Osteoblast (primary cell): ENCODE data around the gene CLK3. TPM values are rescaled to one million over a fixed set of nuclear protein-coding genes. Genes with fewer than 3 reads are reported as not detected.

Source experiments
- DNase-seq: peaks from one replicate; pipeline ENCODE4 v3.0.0; 2011; ENCODE audit warnings: low spot score, mixed read lengths; ENCODE audit not compliant: insufficient read length; ENCODE audit errors: missing footprints
- H2AFZ ChIP-seq: 2 replicates; pipeline ENCODE4 v1.6.0; 2011; ENCODE audit warnings: mild to moderate bottlenecking, low read length
- H3K27ac ChIP-seq: 2 replicates; pipeline ENCODE4 v1.5.1; 2011; ENCODE audit warnings: mild to moderate bottlenecking, low read depth, low read length, moderate library complexity
- H3K27me3 ChIP-seq: 2 replicates; pipeline ENCODE4 v1.6.0; 2012; ENCODE audit warnings: mild to moderate bottlenecking, control low read depth, inconsistent platforms, low read length, moderate library complexity; ENCODE audit not compliant: insufficient read depth
- H3K36me3 ChIP-seq: 2 replicates; pipeline ENCODE4 v1.5.1; 2011; ENCODE audit warnings: mild to moderate bottlenecking, low read length, control low read depth, moderate library complexity; ENCODE audit not compliant: insufficient read depth
- H3K4me1 ChIP-seq: 2 replicates; pipeline ENCODE4 v1.5.1; 2011; ENCODE audit warnings: mild to moderate bottlenecking, low read length, control low read depth, moderate library complexity; ENCODE audit not compliant: insufficient read depth
- H3K4me2 ChIP-seq: 2 replicates; pipeline ENCODE4 v1.6.0; 2011; ENCODE audit warnings: mild to moderate bottlenecking, low read length; ENCODE audit not compliant: insufficient read depth
- H3K4me3 ChIP-seq: fragments of 200-600 bp; sonication (generic); 3 replicates; pipeline ENCODE4 v1.5.1; 2012; ENCODE audit warnings: mild to moderate bottlenecking, low read length, inconsistent platforms; ENCODE audit not compliant: insufficient read depth
- H3K79me2 ChIP-seq: 2 replicates; pipeline ENCODE4 v1.6.0; 2012; ENCODE audit warnings: mild to moderate bottlenecking, low read length, control low read depth, inconsistent platforms; ENCODE audit not compliant: insufficient read depth
- H3K9me3 ChIP-seq: 2 replicates; pipeline ENCODE4 v1.5.1; 2011; ENCODE audit warnings: low read depth, low read length, control low read depth
- H4K20me1 ChIP-seq: 2 replicates; pipeline ENCODE4 v1.6.0; 2012; ENCODE audit warnings: mild to moderate bottlenecking, low read length, control low read depth; ENCODE audit not compliant: insufficient read depth
- CTCF ChIP-seq: IDR thresholded peaks from 2 replicates; pipeline ENCODE4 v1.5.1; 2011; ENCODE audit warnings: mild to moderate bottlenecking, low read depth, low read length, moderate library complexity; ENCODE audit errors: extremely low read depth
- total RNA-seq: library from RNA; depleted of rRNA; stranded (reverse); fragments of >200 nt; gene quantifications from 2 replicates; pipeline ENCODE4 v1.2.3, GENCODE V29; 2012

CLK3 gene
- total RNA-seq, 1 donor = 47.0 TPM

DNA sequence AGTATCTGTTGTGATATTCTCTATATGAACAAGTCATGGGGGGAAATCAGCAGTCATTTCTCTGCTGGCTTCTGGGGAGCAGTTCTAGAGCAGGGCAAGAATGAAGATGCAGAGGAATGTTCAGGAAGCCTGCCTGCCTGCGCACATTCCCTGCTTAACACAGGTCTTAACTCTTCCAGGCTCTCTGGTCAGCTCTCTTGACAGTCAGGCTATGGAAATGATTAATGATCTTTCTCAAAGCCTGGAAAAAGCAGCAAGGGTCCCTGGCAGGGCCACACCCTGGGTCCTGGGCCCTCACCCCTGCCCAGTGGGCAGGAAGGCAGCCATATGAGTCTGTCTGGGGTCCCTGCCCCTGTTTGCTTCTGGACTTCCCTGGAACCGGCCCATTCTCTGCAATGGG lies 31.4 kb upstream of the CLK3 start:
- Histone ChIP-seq H3K4me1 (peaks cover 8% of the 10 kb centered on the region), H3K36me3 (peaks cover 6% of the 10 kb centered on the region), H3K4me3 (no peak overlapping the region), H4K20me1 (no peaks in the 10 kb centered on the region), H3K27me3 (no peaks in the 10 kb centered on the region), H3K4me2 (no peak overlapping the region), H3K27ac (no peak overlapping the region), H2AFZ (no peak overlapping the region), H3K79me2 (no peaks in the 10 kb centered on the region), H3K9me3 (no peaks in the 10 kb centered on the region)
- TF ChIP-seq CTCF = no peak
- no peak for DNase-seq

DNA sequence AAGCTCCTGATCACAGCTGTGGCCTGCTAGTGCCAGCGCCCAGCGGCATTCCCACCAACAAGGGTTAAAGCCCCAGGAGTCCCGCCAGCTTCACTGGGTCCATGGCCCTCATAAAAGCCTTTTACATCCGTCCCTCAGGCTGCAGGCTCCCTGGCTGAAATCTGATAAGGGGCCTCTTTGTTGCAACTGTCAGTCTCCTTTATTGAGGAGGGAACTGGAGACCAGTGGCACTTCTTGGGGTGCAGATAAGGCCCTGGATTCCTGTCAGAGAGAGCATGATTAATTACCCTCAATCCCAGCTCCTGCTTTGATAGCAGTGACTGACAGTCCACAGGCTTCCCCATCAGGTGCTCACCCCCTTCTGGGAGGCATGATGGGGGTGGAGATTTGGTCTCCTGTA lies 30.9 kb upstream of the CLK3 start:
- no peak overlapping the region for H2AFZ ChIP-seq
- no peaks in the 10 kb centered on the region for H3K9me3 ChIP-seq
- H4K20me1 ChIP-seq = no peaks in the 10 kb centered on the region
- no peak overlapping the region for H3K4me3 ChIP-seq
- H3K79me2 ChIP-seq = no peaks in the 10 kb centered on the region
- no peak for DNase-seq
- peaks cover 12% of the 10 kb centered on the region for H3K4me1 ChIP-seq
- TF ChIP-seq CTCF = no peak
- H3K27ac ChIP-seq = no peak overlapping the region
- H3K36me3 ChIP-seq = peaks cover 10% of the 10 kb centered on the region
- H3K4me2 ChIP-seq = no peak overlapping the region
- H3K27me3 ChIP-seq = no peaks in the 10 kb centered on the region

DNA sequence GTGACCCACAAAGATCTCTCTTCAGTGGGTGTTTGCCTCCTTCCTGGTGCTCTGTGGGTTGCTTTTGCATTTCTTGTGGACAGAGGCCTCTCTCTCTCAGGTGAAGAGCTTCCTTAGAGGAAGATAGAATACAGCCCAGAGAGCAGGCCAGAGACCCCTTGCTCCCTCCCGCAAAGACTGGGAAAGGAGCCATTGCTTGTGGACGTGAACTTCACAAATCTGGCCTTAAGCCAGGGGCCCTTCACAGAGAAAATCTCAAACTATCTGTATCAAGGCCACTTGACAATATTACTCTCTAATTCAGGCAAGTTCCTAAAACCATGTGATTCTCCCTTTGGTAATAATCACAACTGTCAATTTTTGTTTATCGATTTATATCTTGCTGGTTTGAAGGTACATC lies 30.4 kb upstream of the CLK3 start:
- no peak for TF ChIP-seq CTCF

GRCh38 chr15:74585857-74586256 lies 29.8 kb upstream of the CLK3 start:
- Histone ChIP-seq H3K4me1 (peaks cover 12% of the 10 kb centered on the region), H3K4me2 (no peak overlapping the region), H3K9me3 (no peaks in the 10 kb centered on the region), H3K27me3 (no peaks in the 10 kb centered on the region), H3K79me2 (no peaks in the 10 kb centered on the region), H4K20me1 (no peaks in the 10 kb centered on the region), H2AFZ (no peak overlapping the region), H3K36me3 (peaks cover 20% of the 10 kb centered on the region), H3K4me3 (no peak overlapping the region), H3K27ac (no peak overlapping the region)
- no peak for DNase-seq
- TF ChIP-seq CTCF = no peak

More for the DNA sequence above, 30.4 kb upstream of the CLK3 start:
- no peaks in the 10 kb centered on the region for H3K27me3 ChIP-seq
- peaks cover 13% of the 10 kb centered on the region for H3K36me3 ChIP-seq
- DNase-seq = no peak
- no peak overlapping the region for H3K4me2 ChIP-seq
- no peaks in the 10 kb centered on the region for H4K20me1 ChIP-seq
- no peak overlapping the region for H3K4me3 ChIP-seq
- no peak overlapping the region for H2AFZ ChIP-seq
- no peaks in the 10 kb centered on the region for H3K9me3 ChIP-seq
- H3K27ac ChIP-seq = no peak overlapping the region
- no peaks in the 10 kb centered on the region for H3K79me2 ChIP-seq
- peaks cover 12% of the 10 kb centered on the region for H3K4me1 ChIP-seq
